ENCODE data around the gene TSPAN12.

- TF ChIP-seq, protein P1, sequence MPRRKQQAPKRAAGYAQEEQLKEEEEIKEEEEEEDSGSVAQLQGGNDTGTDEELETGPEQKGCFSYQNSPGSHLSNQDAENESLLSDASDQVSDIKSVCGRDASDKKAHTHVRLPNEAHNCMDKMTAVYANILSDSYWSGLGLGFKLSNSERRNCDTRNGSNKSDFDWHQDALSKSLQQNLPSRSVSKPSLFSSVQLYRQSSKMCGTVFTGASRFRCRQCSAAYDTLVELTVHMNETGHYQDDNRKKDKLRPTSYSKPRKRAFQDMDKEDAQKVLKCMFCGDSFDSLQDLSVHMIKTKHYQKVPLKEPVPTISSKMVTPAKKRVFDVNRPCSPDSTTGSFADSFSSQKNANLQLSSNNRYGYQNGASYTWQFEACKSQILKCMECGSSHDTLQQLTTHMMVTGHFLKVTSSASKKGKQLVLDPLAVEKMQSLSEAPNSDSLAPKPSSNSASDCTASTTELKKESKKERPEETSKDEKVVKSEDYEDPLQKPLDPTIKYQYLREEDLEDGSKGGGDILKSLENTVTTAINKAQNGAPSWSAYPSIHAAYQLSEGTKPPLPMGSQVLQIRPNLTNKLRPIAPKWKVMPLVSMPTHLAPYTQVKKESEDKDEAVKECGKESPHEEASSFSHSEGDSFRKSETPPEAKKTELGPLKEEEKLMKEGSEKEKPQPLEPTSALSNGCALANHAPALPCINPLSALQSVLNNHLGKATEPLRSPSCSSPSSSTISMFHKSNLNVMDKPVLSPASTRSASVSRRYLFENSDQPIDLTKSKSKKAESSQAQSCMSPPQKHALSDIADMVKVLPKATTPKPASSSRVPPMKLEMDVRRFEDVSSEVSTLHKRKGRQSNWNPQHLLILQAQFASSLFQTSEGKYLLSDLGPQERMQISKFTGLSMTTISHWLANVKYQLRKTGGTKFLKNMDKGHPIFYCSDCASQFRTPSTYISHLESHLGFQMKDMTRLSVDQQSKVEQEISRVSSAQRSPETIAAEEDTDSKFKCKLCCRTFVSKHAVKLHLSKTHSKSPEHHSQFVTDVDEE (CRISPR knock-in tag; IDR thresholded peaks at IDR 0.05) = peak; percentile 93
- TF ChIP-seq, protein P2, sequence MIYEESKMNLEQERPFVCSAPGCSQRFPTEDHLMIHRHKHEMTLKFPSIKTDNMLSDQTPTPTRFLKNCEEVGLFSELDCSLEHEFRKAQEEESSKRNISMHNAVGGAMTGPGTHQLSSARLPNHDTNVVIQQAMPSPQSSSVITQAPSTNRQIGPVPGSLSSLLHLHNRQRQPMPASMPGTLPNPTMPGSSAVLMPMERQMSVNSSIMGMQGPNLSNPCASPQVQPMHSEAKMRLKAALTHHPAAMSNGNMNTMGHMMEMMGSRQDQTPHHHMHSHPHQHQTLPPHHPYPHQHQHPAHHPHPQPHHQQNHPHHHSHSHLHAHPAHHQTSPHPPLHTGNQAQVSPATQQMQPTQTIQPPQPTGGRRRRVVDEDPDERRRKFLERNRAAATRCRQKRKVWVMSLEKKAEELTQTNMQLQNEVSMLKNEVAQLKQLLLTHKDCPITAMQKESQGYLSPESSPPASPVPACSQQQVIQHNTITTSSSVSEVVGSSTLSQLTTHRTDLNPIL (CRISPR knock-in tag; IDR thresholded peaks at IDR 0.05; ENCODE audit: low read depth) = no peak
- no peak for TF ChIP-seq ZNF8 (CRISPR knock-in tag; IDR thresholded peaks at IDR 0.05)
- TF ChIP-seq ZNF565 (CRISPR knock-in tag; conservative IDR thresholded peaks at IDR 0.05; ENCODE audit: low read depth) = no peak
- TF ChIP-seq, protein P3, sequence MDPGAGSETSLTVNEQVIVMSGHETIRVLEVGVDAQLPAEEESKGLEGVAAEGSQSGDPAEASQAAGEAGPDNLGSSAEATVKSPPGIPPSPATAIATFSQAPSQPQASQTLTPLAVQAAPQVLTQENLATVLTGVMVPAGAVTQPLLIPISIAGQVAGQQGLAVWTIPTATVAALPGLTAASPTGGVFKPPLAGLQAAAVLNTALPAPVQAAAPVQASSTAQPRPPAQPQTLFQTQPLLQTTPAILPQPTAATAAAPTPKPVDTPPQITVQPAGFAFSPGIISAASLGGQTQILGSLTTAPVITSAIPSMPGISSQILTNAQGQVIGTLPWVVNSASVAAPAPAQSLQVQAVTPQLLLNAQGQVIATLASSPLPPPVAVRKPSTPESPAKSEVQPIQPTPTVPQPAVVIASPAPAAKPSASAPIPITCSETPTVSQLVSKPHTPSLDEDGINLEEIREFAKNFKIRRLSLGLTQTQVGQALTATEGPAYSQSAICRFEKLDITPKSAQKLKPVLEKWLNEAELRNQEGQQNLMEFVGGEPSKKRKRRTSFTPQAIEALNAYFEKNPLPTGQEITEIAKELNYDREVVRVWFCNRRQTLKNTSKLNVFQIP (CRISPR knock-in tag; IDR thresholded peaks at IDR 0.05; ENCODE audit: borderline replicate concordance, low read depth) = no peak
- no peak for TF ChIP-seq TOX (CRISPR knock-in tag; IDR thresholded peaks at IDR 0.05; ENCODE audit: borderline replicate concordance)
These were observed 82.2 kb downstream of the TSPAN12 start for GRCh38 chr7:120775755-120776154.

Data from SK-N-SH treated with all-trans-retinoic acid at 6 μM for 48 hours (cell line).